Prostate gland (tissue), 2 donors: Measurements from ENCODE around the gene ITGA6. TPM values are rescaled to one million over a fixed set of nuclear protein-coding genes. Genes with fewer than 3 reads are reported as not detected.

Experiments used
- DNase-seq: peaks from one replicate; pipeline ENCODE4 v3.0.0-alpha.2; 2019; ENCODE audit warnings: low spot score
- H3K27ac ChIP-seq, 2 donors: fragments of 200-600 bp; sonication (generic); 2 replicates each; pipeline ENCODE4 v1.5.1; 2017 to 2019
- H3K27me3 ChIP-seq: fragments of 200-600 bp; sonication (generic); replicated peaks from 2 replicates; pipeline ENCODE4 v1.5.1; 2019; ENCODE audit not compliant: insufficient read depth
- H3K36me3 ChIP-seq, 2 donors: fragments of 200-600 bp; sonication (generic); 1 replicate in 1 of 2; 2 replicates in 1 of 2; pipeline versions ENCODE4 v1.5.1 to v1.8.1; 2017 to 2019
- H3K4me1 ChIP-seq: fragments of 200-600 bp; sonication (generic); replicated peaks from 2 replicates; pipeline ENCODE4 v1.5.1; 2019
- H3K4me3 ChIP-seq, 2 donors: fragments of 200-600 bp; sonication (generic); 2 replicates each; pipeline ENCODE4 v1.5.1; 2017 to 2019
- H3K9me3 ChIP-seq: fragments of 200-600 bp; sonication (generic); 2 replicates; pipeline ENCODE4 v1.5.1; 2017
- POLR2A ChIP-seq: fragments of 450-650 bp; IDR thresholded peaks from one replicate; pipeline ENCODE4 v1.6.1; 2016; ENCODE audit warnings: antibody characterized with exemption, mild to moderate bottlenecking
- POLR2AphosphoS5 ChIP-seq: sonication (generic); formaldehyde crosslinking; IDR thresholded peaks from one replicate; pipeline ENCODE4 v1.6.1; 2017; ENCODE audit warnings: antibody characterized with exemption
- WGBS: methylation state at CpG from one replicate; pipeline ENCODE4 v1.1.5; 2018; 5-methylcytosine and 5-hydroxymethylcytosine counted together
- intact Hi-C: fragments of 100-400 bp; cut with DNase I; formaldehyde crosslinking; loops from one replicate; pipeline ENCODE4 v1.14.2; 2022
- total RNA-seq, 2 donors: library from RNA; depleted of rRNA; stranded (reverse); fragments of >200 nt; gene quantifications; one replicate each; pipeline ENCODE4 v1.1.0, GENCODE V29; 2016
- TF ChIP-seq, protein P1 (sequence below), 4 experiments: fragments of 200-600 bp in 2 of 4; fragments of 450-650 bp in 2 of 4; sonication (generic) in 2 of 4; IDR thresholded peaks; 1 replicate in 3 of 4; 2 replicates in 1 of 4; pipeline ENCODE4 v1.5.1; 2016 to 2019; ENCODE audit warnings: antibody characterized with exemption in 4 of 4, mild to moderate bottlenecking in 2 of 4, moderate library complexity in 2 of 4

The ITGA6 gene
- total RNA-seq, 2 donors from 2014 or later = 71.7 to 249 TPM

DNA sequence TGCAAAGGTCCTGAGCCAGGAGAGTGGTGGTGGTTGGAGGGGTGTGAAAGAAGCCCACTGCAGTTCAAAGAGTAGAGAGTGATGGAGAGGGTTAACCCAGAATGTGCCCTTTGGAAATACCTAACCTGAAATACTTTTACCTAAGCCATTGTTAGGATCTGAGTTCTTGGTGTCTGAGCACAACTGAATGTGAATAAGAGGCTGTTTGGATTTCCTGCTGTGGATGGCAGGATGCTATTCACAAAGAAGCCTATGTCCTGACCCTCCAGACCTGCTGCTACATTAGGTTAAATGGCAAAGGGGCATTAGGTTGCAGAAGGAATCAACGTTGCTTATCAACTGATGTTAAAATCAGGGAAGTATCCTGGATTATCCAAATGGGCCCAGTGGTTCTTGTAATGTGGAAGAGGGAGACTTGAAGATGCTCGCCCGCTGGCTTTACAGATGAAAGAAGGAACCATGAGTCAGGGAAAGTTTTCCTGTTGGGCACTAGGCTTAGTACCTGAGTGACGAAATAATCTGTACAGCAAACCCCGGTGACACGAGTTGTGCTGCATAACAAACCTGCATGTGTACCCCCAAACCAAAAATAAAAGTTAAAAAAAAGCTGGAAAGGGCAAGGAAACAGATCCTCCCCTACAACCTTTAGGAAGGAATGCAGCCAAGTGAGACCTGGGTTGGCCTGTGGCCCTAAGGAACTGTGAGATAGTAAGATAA lies 27.2 kb downstream of the ITGA6 start:
- H3K27me3 ChIP-seq = no peaks in the 10 kb centered on the region
- no peak for TF ChIP-seq POLR2A
- TF ChIP-seq, protein P1, sequence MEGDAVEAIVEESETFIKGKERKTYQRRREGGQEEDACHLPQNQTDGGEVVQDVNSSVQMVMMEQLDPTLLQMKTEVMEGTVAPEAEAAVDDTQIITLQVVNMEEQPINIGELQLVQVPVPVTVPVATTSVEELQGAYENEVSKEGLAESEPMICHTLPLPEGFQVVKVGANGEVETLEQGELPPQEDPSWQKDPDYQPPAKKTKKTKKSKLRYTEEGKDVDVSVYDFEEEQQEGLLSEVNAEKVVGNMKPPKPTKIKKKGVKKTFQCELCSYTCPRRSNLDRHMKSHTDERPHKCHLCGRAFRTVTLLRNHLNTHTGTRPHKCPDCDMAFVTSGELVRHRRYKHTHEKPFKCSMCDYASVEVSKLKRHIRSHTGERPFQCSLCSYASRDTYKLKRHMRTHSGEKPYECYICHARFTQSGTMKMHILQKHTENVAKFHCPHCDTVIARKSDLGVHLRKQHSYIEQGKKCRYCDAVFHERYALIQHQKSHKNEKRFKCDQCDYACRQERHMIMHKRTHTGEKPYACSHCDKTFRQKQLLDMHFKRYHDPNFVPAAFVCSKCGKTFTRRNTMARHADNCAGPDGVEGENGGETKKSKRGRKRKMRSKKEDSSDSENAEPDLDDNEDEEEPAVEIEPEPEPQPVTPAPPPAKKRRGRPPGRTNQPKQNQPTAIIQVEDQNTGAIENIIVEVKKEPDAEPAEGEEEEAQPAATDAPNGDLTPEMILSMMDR (IDR thresholded peaks at IDR 0.05) = no peak
- no peak for TF ChIP-seq POLR2AphosphoS5
- peaks cover 5% of the 10 kb centered on the region for H3K4me1 ChIP-seq
- intact Hi-C loops = no loop called here
- DNase-seq = no peak
- H3K27ac ChIP-seq = peak overlapping the region in 1 of 2 donors; percentile 20
- no peaks in the 10 kb centered on the region for H3K9me3 ChIP-seq
- H3K36me3 ChIP-seq = no peaks in the 10 kb centered on the region
- 65% methylated on average over 6 of the region's 6 CpGs for WGBS
- H3K4me3 ChIP-seq = no peak overlapping the region

DNA sequence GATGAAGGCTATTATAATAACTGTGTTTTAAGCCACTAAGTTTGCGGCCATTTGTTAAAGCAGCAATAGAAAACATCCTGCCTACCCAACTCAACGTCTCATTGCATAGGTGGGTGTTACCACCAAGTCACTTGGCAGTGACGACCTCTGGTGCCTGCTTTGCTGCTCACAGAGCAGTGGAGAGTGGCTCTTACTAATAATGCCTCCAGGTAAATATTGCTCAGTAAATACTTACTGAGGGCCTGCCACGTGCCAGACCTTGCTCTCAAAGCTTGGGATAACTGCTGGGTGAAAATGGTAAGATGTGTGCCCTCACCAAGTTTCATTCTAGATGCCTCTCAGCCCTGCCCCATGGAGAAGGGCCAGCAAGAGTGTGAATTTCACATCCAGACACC lies 27.7 kb downstream of the ITGA6 start:
- Histone ChIP-seq H3K27ac (peak overlapping the region in 1 of 2 donors; percentile 20), H3K27me3 (no peaks in the 10 kb centered on the region), H3K9me3 (no peaks in the 10 kb centered on the region), H3K4me1 (peaks cover 9% of the 10 kb centered on the region), H3K4me3 (no peak overlapping the region), H3K36me3 (no peaks in the 10 kb centered on the region)
- intact Hi-C loops = no loop called here
- TF ChIP-seq, protein P1 (IDR thresholded peaks at IDR 0.05) = peak in 2 of 4 experiments; percentile 8 to 9
- TF ChIP-seq POLR2A = no peak
- peak; percentile 39 for DNase-seq
- WGBS = 33% methylated on average over 4 of the region's 4 CpGs

DNA sequence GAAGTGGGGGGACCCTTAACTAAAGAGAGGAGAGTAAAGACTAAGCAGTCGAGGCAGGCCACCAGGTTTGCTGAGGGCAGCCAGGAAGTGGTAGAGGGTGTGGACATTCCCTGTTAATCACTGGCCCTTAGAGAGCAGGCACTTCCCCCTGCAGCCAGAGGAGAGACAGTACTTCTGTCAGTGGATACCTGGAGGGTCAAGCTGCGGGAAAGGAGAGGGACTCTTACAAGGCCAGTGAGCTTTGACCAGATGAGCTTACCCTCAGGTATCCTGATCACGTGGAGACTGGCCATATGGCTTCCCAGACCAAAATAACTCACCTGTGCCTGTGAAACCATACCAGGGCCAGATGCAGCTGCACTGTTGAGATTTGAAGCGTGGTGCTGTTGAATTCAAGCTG lies 28.6 kb downstream of the ITGA6 start:
- TF ChIP-seq POLR2A (no peak), POLR2AphosphoS5 (no peak)
- TF ChIP-seq, protein P1 (IDR thresholded peaks at IDR 0.05) = no peak
- Histone ChIP-seq H3K36me3 (no peaks in the 10 kb centered on the region), H3K27ac (no peak overlapping the region), H3K4me3 (no peak overlapping the region), H3K4me1 (peaks cover 9% of the 10 kb centered on the region), H3K9me3 (no peaks in the 10 kb centered on the region), H3K27me3 (no peaks in the 10 kb centered on the region)
- no peak for DNase-seq
- 61% methylated on average over 4 of the region's 4 CpGs for WGBS
- intact Hi-C loops = no loop called here

DNA sequence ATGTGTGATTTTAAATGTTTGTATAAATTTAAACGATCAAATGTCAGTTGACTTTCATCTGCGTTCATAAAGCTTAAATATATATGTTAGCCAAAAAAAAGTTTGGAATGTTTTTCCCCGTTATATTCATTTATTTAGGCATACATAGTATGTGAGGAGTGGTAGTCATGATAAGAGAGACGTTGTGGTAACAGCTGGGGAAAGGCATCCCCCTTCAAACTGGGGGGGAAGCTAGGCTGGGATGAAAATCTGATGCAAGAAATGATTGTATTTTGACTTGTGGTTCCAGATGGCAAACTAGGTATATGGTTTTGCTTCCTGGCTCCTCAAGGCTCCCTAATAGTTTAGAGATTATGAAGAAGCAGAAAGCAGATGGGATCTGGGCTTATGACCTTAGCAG lies 30.1 kb downstream of the ITGA6 start:
- H3K36me3 ChIP-seq = no peaks in the 10 kb centered on the region
- H3K4me3 ChIP-seq = no peak overlapping the region
- intact Hi-C loops = no loop called here
- no peak for DNase-seq
- WGBS = 79% methylated on average over 4 of the region's 4 CpGs
- no peaks in the 10 kb centered on the region for H3K9me3 ChIP-seq
- TF ChIP-seq POLR2A (no peak), POLR2AphosphoS5 (no peak)
- TF ChIP-seq, protein P1 (IDR thresholded peaks at IDR 0.05) = no peak
- H3K27me3 ChIP-seq = no peaks in the 10 kb centered on the region
- H3K27ac ChIP-seq = no peak overlapping the region
- peaks cover 21% of the 10 kb centered on the region for H3K4me1 ChIP-seq

DNA sequence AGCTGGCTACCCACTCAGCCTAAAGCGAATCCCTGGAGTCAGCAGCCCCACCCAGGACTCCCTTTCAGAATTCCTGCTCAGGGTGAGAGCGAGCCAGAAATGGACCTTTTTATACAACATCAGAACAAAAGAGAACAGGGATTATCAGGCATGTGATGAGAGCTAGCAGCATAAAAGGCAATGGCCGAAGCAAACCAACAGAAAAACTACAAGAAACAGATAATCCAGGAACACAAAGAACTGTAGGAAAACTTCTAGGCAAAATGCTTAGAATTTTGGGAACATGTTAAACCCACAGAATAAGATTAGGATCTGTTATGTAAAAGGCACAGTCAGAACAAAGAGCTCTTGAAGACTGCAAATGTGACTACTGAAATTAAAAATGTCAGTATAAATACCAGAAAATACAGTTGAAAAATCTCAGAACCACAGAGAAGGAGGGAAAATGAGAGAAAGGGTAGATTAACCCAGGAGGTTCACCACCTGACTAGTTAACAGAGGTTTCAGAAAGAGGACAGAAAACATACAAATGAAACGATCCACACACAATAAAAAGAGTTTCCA lies 31.3 kb downstream of the ITGA6 start:
- H3K27ac ChIP-seq = no peak overlapping the region
- no peak for DNase-seq
- WGBS = 45% methylated on average over 4 of the region's 4 CpGs
- no peaks in the 10 kb centered on the region for H3K27me3 ChIP-seq
- H3K4me1 ChIP-seq = peaks cover 27% of the 10 kb centered on the region
- H3K9me3 ChIP-seq = no peaks in the 10 kb centered on the region
- intact Hi-C loops = no loop called here
- H3K36me3 ChIP-seq = no peaks in the 10 kb centered on the region
- H3K4me3 ChIP-seq = no peak overlapping the region
- TF ChIP-seq, protein P1 (IDR thresholded peaks at IDR 0.05) = no peak
- TF ChIP-seq POLR2AphosphoS5 (no peak), POLR2A (no peak)
